ENCODE results near the gene PPT1.
A peak's percentile ranks its signal among the peaks of the same experiment; 100 is the strongest.

PPT1 gene

DNA sequence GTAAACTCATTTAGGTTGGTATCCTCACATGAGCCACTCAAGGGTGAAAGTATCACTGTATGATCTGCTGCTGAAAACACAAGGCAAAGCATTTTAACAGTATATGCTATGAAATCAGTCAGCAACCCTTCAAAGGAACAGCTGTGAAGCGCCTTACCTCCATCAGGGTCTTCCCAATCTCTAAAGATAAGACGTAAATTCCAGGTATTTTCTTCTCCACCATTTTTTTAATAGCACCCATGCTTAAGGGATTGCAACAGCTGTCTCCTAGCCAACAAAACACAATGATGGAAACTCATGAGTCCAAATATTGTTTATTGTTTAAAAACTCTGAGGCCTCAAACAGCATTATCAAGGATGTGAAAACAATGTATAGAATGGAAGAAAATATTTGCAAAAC lies 4.8 kb downstream of the PPT1 start:
- DNase-seq: no peak

DNA sequence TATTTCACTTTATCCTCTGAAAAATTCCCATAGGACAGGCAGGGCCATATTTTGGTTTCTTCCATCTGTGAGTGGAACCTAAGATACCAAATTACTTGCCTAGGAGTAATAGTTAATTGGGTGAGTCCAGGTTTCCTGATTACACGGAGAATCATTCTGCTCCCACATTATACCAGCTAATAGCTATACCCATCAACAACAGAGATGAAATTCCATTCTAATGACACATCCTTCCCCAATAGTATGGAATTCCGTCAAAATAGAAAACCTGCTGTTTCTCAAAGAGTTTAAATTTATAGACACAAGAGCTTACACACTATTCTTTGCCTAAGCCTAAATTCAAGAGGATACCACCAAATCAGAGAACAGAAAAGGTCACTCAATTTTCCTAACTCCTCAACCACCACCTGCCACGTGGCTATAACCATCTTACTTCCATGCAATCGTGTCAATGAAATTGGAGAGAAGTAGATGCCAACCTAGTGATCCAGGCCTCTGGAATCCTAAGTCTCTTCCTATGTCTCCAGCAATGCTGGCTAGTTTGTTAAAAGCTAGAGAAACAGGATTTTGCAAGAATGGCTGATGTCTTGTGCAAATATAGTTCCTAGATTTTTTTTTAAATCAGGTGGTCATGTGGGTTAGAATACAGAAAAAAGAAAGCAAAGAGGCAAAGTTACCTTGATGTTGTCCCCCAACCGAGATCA lies 6.2 kb downstream of the PPT1 start:
- no peak for DNase-seq

- peak; percentile 11 for DNase-seq
Measured at GRCh38 chr1:40084750-40085149, 12.3 kb downstream of the PPT1 start.

DNA sequence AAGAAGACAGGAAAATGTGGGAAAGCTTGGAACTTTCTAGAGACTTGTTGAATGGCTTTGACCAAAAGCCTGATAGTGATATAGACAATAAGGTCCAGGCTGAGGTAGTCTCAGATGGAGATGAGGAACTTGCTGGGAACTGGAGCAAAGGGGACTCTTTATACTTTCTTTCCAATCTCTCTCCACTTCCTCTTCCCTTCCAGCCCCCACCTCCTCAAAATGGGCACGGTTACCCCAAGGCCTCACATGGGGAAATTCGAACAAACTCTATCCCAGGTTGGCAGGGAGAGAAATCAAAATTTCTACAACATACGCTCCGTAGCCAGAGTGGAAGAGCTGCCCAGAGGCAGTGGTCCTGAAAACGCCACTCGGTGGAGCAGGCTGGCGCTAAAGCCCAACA lies 15.2 kb downstream of the PPT1 start:
- no peak for DNase-seq

GRCh38 chr1:40079774-40080400 lies 17.2 kb downstream of the PPT1 start:
- no peak for DNase-seq

- peak; percentile 34 for DNase-seq
Measured at GRCh38 chr1:40078512-40079333, 18.3 kb downstream of the PPT1 start.

GRCh38 chr1:40076895-40077312 lies 20.1 kb downstream of the PPT1 start:
- no peak for DNase-seq

GRCh38 chr1:40075266-40075665 lies 21.8 kb downstream of the PPT1 start:
- DNase-seq: no peak

DNA sequence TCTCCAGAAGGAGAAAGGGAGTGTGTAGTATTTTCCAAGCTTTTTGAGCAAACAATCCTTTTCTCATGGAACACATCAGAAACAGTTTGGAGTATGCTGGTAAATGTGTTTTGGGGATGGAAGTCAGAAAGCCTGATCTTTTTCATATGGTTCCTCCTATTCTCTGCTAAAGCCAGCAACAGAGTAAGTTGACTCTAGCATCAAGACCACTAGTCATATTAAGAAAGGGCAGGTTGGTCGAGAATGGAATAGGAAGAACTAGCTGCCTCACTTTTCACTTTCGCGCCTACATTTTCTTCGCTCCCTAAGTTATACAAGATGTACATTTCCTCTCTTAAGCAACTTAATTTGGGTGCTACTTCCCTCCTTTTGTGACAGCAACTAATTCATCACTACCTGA lies 24.0 kb downstream of the PPT1 start:
- DNase-seq: no peak

DNA sequence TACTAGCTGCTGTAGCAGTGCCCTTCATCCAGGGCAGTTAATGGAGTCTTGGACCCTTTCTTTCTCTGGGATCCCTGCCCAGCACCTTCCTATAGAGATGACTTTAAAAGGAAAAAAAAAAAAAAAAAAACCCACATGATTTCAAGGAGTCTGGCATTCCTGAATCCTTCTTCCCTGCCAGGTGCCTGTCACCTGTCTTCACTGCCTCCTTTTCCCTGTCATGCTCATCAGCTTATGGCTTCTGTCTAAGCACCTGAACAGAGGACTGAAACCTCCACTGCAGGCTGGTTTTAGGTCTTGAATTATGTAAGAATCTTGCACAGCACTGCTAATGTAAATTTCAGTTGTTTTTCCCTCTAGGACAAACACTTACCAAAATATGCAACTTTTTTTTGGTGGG lies 24.9 kb downstream of the PPT1 start:
- DNase-seq: no peak

GRCh38 chr1:40067851-40068250 lies 29.2 kb downstream of the PPT1 start:
- no peak for DNase-seq

- DNase-seq: no peak
Measured at GRCh38 chr1:40067023-40067422, 30.0 kb downstream of the PPT1 start.

DNA sequence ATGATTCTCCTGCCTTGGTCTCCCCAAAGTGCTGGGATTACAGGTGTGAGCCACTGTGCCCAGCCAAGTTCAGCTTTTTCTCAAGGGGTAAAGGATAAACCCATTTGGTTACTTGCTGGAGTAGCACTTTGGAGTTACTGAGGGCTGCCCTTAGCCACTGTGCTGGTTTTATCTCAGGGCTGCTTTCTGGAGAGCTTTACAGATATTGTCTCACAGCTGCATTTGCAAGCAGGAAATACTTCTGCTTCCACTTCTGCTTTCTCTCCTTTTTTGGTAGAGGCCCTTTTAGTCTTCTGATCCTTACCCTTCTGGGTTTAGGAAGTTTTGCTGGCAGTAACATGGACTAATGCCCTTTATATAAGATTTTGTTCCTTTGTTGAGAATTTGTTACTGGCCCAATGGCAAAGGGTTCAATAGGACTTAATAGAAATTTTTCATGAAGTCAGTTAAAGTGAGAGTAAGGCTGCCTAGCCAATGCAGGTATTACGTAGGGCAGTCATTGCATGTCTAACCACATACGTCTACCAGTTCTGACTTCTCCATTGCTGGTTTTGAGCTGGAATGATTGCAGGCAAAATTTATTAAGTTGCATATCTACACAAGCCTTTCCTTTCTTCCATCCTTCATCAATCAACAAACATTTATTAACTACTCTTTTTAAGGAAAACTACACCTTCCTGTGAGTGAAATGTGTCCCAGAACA lies 32.1 kb downstream of the PPT1 start:
- no peak for DNase-seq

DNA sequence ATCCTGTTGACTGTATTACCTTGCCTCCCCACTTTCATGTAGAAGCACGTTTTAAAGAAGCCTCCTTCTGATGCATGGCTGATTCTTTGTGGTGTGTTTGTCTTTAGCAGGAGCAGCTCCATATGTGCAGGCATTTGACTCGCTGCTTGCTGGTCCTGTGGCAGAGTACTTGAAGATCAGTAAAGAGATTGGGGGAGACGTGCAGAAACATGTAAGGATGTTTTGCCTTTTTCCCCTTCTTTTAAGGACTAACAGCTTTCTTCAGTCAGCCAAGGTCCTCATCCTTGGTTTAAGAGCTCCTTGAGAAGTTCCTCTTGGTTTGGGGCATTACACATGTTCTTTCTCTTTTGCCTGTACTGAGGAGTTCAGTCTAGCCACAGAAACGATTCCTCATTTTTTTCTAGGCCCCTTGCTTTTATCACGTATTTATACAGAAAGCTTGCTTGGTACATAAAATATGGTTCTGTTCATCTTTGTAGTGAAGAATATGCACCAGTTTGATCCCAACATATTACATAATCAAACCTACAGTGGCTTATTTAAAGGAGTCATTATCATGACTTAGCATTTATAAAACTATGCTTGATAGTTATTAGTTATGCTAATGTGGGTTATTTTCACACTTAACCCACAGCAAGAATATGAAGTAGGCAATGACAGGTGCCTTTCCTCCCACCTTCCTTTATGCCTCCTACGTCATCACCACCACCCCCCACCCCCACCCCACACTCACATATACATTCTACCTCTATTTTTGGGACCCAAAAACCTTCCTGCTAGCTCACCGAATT lies 36.9 kb downstream of the PPT1 start:
- DNase-seq: no peak

GRCh38 chr1:40059338-40059959 lies 37.6 kb downstream of the PPT1 start:
- no peak for DNase-seq

- DNase-seq: no peak
Measured at GRCh38 chr1:40058453-40059337, 38.4 kb downstream of the PPT1 start.

DNA sequence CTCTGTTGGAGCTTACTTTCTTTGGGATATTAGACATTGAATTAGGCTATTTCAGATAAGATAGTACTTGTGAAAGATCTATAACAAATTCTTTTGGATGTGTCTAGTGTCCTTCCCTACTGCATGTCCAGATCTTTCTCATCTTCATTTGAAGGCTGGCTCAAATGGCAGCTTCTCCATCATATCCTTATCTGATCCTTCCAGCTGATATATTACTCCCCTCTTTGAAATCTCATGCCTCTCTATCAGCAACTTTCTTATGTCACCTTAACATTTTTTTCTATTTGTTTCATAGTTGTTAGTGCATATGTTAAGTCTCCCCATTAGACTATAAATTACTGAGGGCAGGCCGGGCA lies 39.0 kb downstream of the PPT1 start:
- no peak for DNase-seq

GRCh38 chr1:40057310-40058030 lies 39.6 kb downstream of the PPT1 start:
- DNase-seq: no peak

GRCh38 chr1:40056519-40057309 lies 40.3 kb downstream of the PPT1 start:
- DNase-seq: no peak

All from NCI-H1436 (cell line).